SU-DHL-6 (cell line): ENCODE data around the gene SFTPB.

Experiments
- CTCF ChIP-seq: fragments of 200-600 bp; sonication (generic); IDR thresholded peaks from one replicate; pipeline ENCODE4 v1.5.1; 2017; ENCODE audit warnings: antibody characterized with exemption, mild to moderate bottlenecking, low read length, moderate library complexity; ENCODE audit not compliant: insufficient read depth, poor library complexity, severe bottlenecking
- EZH2phosphoT487 ChIP-seq: fragments of 200-600 bp; sonication (generic), shearing (Covaris generic); conservative IDR thresholded peaks from 2 replicates; pipeline ENCODE4 v1.6.1; 2018; ENCODE audit warnings: mild to moderate bottlenecking, antibody characterized with exemption, low read length, moderate library complexity, mixed read lengths

DNA sequence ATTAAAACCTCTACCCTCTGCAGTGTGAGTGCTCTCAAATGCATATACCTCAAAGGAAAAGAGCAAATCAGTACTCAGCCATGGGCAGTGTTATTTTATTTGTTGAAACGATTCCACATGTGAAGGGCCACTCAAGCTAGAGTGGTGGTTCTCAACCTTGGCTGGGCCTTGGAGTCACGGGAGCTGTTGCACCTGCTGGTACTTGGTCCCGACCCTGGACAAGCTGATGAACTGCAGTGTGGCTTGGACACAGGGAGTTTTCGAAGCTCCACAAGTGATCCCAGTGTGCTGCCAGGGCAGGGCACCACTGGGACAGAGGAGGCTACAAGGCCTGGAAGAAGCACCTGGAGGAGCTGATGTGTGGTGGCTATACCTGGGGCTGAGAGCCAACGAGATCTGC is 45.8 kb upstream of the SFTPB start:
- no peak for TF ChIP-seq CTCF
- TF ChIP-seq EZH2phosphoT487 = no peak
